IMR-90 (cell line): ENCODE results near the gene SLC16A5. TPM values are rescaled to one million over a fixed set of nuclear protein-coding genes. Genes with fewer than 3 reads are reported as not detected.

Experiments used
- ATAC-seq: fragments of 200-7000 bp; cut with Tn5 transposase; 2 replicates; pipeline ENCODE4 v1.9.1; 2020; ENCODE audit warnings: low read depth, mild to moderate bottlenecking, moderate library complexity
- BruUV-seq: library from RNA; stranded (reverse); fragments of 400-500 nt; replicated peaks from 2 replicates; lab custom pipeline; 2021; lab: Mats Ljungman, UMichigan
- CTCF ChIA-PET: fragments of 300-600 bp; formaldehyde crosslinking; extraction: SDS; loops from one replicate; lab custom pipeline; 2021; ENCODE audit warnings: antibody characterized with exemption; lab: Yijun Ruan, JAX
- POLR2A ChIA-PET: fragments of 300-600 bp; sonication (Branson Sonifier 250); formaldehyde crosslinking; loops from one replicate; lab custom pipeline; 2022; ENCODE audit warnings: antibody characterized with exemption; ENCODE audit not compliant: unreplicated experiment; lab: Charles Lee
- DNase-seq: peaks from one replicate; pipeline ENCODE4 v3.0.0; 2013
- H2AFZ ChIP-seq: replicated peaks from 2 replicates; pipeline ENCODE3; 2013; ENCODE audit warnings: low read length, mild to moderate bottlenecking; ENCODE audit not compliant: poor library complexity
- H2AK5ac ChIP-seq: 2 replicates; pipeline ENCODE4 v1.6.1; 2013; ENCODE audit warnings: low read depth, low read length, inconsistent platforms
- H2AK9ac ChIP-seq: replicated peaks from 2 replicates; pipeline ENCODE3; 2013; ENCODE audit warnings: mild to moderate bottlenecking, low read depth, low read length, moderate library complexity; ENCODE audit not compliant: poor library complexity
- H2BK120ac ChIP-seq: 2 replicates; pipeline ENCODE4 v1.6.1; 2013; ENCODE audit warnings: low read depth, low read length, inconsistent platforms
- H2BK15ac ChIP-seq: 3 replicates; pipeline ENCODE4 v1.6.1; 2013; ENCODE audit warnings: low read depth, low read length, inconsistent platforms
- H2BK20ac ChIP-seq: 2 replicates; pipeline ENCODE4 v1.6.1; 2013; ENCODE audit warnings: low read depth, mild to moderate bottlenecking, inconsistent platforms, low read length, moderate library complexity
- H2BK5ac ChIP-seq: 2 replicates; pipeline ENCODE4 v1.6.1; 2013; ENCODE audit warnings: mild to moderate bottlenecking, low read depth, low read length, inconsistent platforms; ENCODE audit not compliant: poor library complexity, severe bottlenecking
- H3K14ac ChIP-seq: replicated peaks from 2 replicates; pipeline ENCODE4 v1.6.1; 2013; ENCODE audit warnings: low read depth, low read length, inconsistent platforms
- H3K18ac ChIP-seq: 2 replicates; pipeline ENCODE4 v1.6.1; 2013; ENCODE audit warnings: low read depth, low read length, control low read depth
- H3K23ac ChIP-seq: 2 replicates; pipeline ENCODE4 v1.6.1; 2013; ENCODE audit warnings: low read depth, low read length, inconsistent platforms
- H3K27ac ChIP-seq: 2 replicates; pipeline ENCODE4 v1.5.1; 2013; ENCODE audit warnings: mild to moderate bottlenecking, control low read depth, low read length; ENCODE audit not compliant: insufficient read depth
- H3K27me3 ChIP-seq: 2 replicates; pipeline ENCODE4 v1.6.1; 2013; ENCODE audit warnings: low read length; ENCODE audit not compliant: control insufficient read depth, insufficient read depth
- H3K36me3 ChIP-seq: 2 replicates; pipeline ENCODE4 v1.6.1; 2013; ENCODE audit warnings: low read length, mixed read lengths; ENCODE audit not compliant: control insufficient read depth, insufficient read depth
- H3K4ac ChIP-seq: 2 replicates; pipeline ENCODE4 v1.6.1; 2013; ENCODE audit warnings: low read depth, low read length, inconsistent platforms
- H3K4me1 ChIP-seq: 2 replicates; pipeline ENCODE4 v1.6.1; 2013; ENCODE audit warnings: low read length, mixed read lengths; ENCODE audit not compliant: control insufficient read depth, insufficient read depth
- H3K4me2 ChIP-seq: 2 replicates; pipeline ENCODE4 v1.6.1; 2013; ENCODE audit warnings: low read depth, mild to moderate bottlenecking, control low read depth, low read length, moderate library complexity
- H3K4me3 ChIP-seq: 2 replicates; pipeline ENCODE4 v1.5.1; 2013; ENCODE audit warnings: low read depth, mild to moderate bottlenecking, control low read depth, low read length, moderate library complexity; ENCODE audit not compliant: insufficient read depth
- H3K56ac ChIP-seq: 2 replicates; pipeline ENCODE4 v1.6.1; 2013; ENCODE audit warnings: low read length, inconsistent platforms; ENCODE audit not compliant: insufficient read depth; ENCODE audit errors: extremely low read depth
- H3K79me1 ChIP-seq, 2 experiments: 2 replicates each; pipeline ENCODE4 v1.6.1; 2013; ENCODE audit warnings: low read length in 2 of 2, inconsistent platforms in 1 of 2, low read depth in 1 of 2
- H3K9ac ChIP-seq: 2 replicates; pipeline ENCODE4 v1.6.1; 2013; ENCODE audit warnings: low read depth, low read length, control low read depth
- H3K9me1 ChIP-seq: 2 replicates; pipeline ENCODE4 v1.6.1; 2013; ENCODE audit warnings: low read length, inconsistent platforms; ENCODE audit not compliant: insufficient read depth
- H3K9me3 ChIP-seq: 2 replicates; pipeline ENCODE4 v1.6.1; 2013; ENCODE audit warnings: low read length; ENCODE audit not compliant: control insufficient read depth, insufficient read depth
- H4K20me1 ChIP-seq: 2 replicates; pipeline ENCODE4 v1.6.1; 2013; ENCODE audit warnings: low read length, inconsistent platforms; ENCODE audit not compliant: insufficient read depth
- H4K5ac ChIP-seq: 2 replicates; pipeline ENCODE4 v1.6.1; 2013; ENCODE audit warnings: mild to moderate bottlenecking, low read depth, low read length, control low read depth
- H4K8ac ChIP-seq, 2 experiments: 2 replicates each; pipeline ENCODE4 v1.6.1; 2013; ENCODE audit warnings: low read depth in 2 of 2, low read length in 2 of 2, control low read depth in 1 of 2, inconsistent platforms in 1 of 2
- H4K91ac ChIP-seq: 2 replicates; pipeline ENCODE4 v1.6.1; 2013; ENCODE audit warnings: low read depth, low read length, inconsistent platforms; ENCODE audit not compliant: insufficient read depth
- MXI1 ChIP-seq: IDR thresholded peaks from 2 replicates; pipeline ENCODE4 v1.6.1; 2012; ENCODE audit warnings: low read depth, mild to moderate bottlenecking, low read length, moderate library complexity, borderline replicate concordance
- POLR2A ChIP-seq: IDR thresholded peaks from 2 replicates; pipeline ENCODE4 v1.6.1; 2012; ENCODE audit warnings: mild to moderate bottlenecking, low read depth, low read length
- RCOR1 ChIP-seq: IDR thresholded peaks from 2 replicates; pipeline ENCODE4 v1.6.1; 2012; ENCODE audit warnings: mild to moderate bottlenecking, low read length, improper control_type of control experiment; ENCODE audit not compliant: insufficient replicate concordance
- RFX5 ChIP-seq: IDR thresholded peaks from 2 replicates; pipeline ENCODE4 v1.8.0; 2012; ENCODE audit warnings: low read depth, mild to moderate bottlenecking, low read length, moderate library complexity
- WGBS, 2 experiments: methylation state at CpG; one replicate each; pipeline versions ENCODE4 v1.1.5 to v1.1.7; 2013; ENCODE audit warnings: missing lambda C conversion rate in 2 of 2; ENCODE audit not compliant: insufficient read length in 1 of 2; ENCODE audit errors: extremely low coverage in 2 of 2; 5-methylcytosine and 5-hydroxymethylcytosine counted together
- dilution Hi-C: fragments of 300-500 bp; cut with HindIII; formaldehyde crosslinking; loops from one replicate; pipeline ENCODE4 v1.14.3; 2018; ENCODE audit warnings: low sequenced_read_pairs; ENCODE audit not compliant: unreplicated experiment
- in situ Hi-C: fragments of 300-500 bp; cut with MboI; formaldehyde crosslinking; loops from 3 replicates; pipeline ENCODE4 v1.14.3; 2019; ENCODE audit warnings: low sequenced_read_pairs, inconsistent platforms, mixed read lengths
- intact Hi-C: fragments of 100-400 bp; cut with micrococcal nuclease; formaldehyde crosslinking; loops from 2 replicates; pipeline ENCODE4 v1.10.0; 2022
- polyA plus RNA-seq, 3 experiments: library from polyadenylated mRNA; depleted of rRNA; stranded (reverse); fragments of >200 nt; gene quantifications; 2 replicates each; pipeline ENCODE4 v1.2.3, GENCODE V29; 2012; ENCODE audit warnings: low replicate concordance in 1 of 3
- total RNA-seq: library from RNA; depleted of rRNA; stranded (reverse); fragments of >200 nt; gene quantifications from 2 replicates; pipeline ENCODE4 v1.2.3, GENCODE V29; 2012

Gene SLC16A5
- total and polyA plus RNA-seq, 2 of the 4 experiments (the other 2 are of a cell fraction) = 1.8 to 7.1 TPM

- ChIA-PET POLR2A (no interaction called here), CTCF (interaction anchor here (1.1 kb wide), 1 partner anchor 42 kb away, joined by 3 read pairs; no protein-coding TSS in a partner anchor)
- no peaks in the 10 kb centered on the region for H4K20me1 ChIP-seq
- 0 out of 2 replicates have a peak, but pooled peaks cover 3% of the 10 kb centered on the region for H3K9me1 ChIP-seq
- no peak overlapping the region for H3K4ac ChIP-seq
- no peak overlapping the region for H3K18ac ChIP-seq
- H3K27me3 ChIP-seq = no peaks in the 10 kb centered on the region
- H2BK120ac ChIP-seq = no peak overlapping the region
- H2AK5ac ChIP-seq = no peak overlapping the region
- DNase-seq (no peak), ATAC-seq (no peak)
- no peak overlapping the region for H3K27ac ChIP-seq
- dilution Hi-C loops (no loop called here), in situ Hi-C loops (loop anchor here (10.0 to 25.0 kb wide), 2 partner anchors 141 to 349 kb away; partner anchors contain the start of genes GRB2 and NUP85), intact Hi-C loops (loop anchor here (5.0 to 10.0 kb wide), 2 partner anchors 49 to 141 kb away; partner anchors contain the start of gene NUP85)
- peaks cover 46% of the 10 kb centered on the region for H3K36me3 ChIP-seq
- no peak overlapping the region for H2BK5ac ChIP-seq
- H3K23ac ChIP-seq = no peak overlapping the region
- no peak overlapping the region for H3K4me3 ChIP-seq
- no peak overlapping the region for H2BK20ac ChIP-seq
- no TSS peak for BruUV-seq
- no peak overlapping the region for H2AK9ac ChIP-seq
- TF ChIP-seq RCOR1 (no peak), RFX5 (no peak), POLR2A (no peak), MXI1 (no peak)
- H4K8ac ChIP-seq = no peak overlapping the region
- H4K5ac ChIP-seq = no peak overlapping the region
- H3K79me1 ChIP-seq = peaks cover 3 to 5% of the 10 kb centered on the region in 2 experiments; a peak in 3 of 4 replicates
- no peak overlapping the region for H2BK15ac ChIP-seq
- peaks cover 6% of the 10 kb centered on the region; the same call in 1 of the 2 replicates for H3K4me1 ChIP-seq
- 47% methylated on average over 2 of the region's 3 CpGs; no CpG with 5 or more reads in 1 of the 2 experiments for WGBS, 2 experiments
- H3K4me2 ChIP-seq = no peak overlapping the region
- H3K9ac ChIP-seq = no peak overlapping the region
- no peak overlapping the region for H3K14ac ChIP-seq
- H3K9me3 ChIP-seq = no peaks in the 10 kb centered on the region
- H4K91ac ChIP-seq = no peak overlapping the region
- no peak overlapping the region for H2AFZ ChIP-seq
- no peak overlapping the region for H3K56ac ChIP-seq
These were observed 24.1 kb upstream of the SLC16A5 start for GRCh38 chr17:75063626-75064025.
